ENCODE results near the gene CYREN.
A peak's percentile ranks its signal among the peaks of the same experiment; 100 is the strongest.
"Not testable (repeated sequence)": the region's sequence is repeated elsewhere in the genome, so short reads cannot be mapped to it uniquely, and the experiment has no call there.

Gene CYREN

GRCh38 chr7:135158141-135158655 lies 12.3 kb downstream of the CYREN start:
- DNase-seq = no peak

- no peak for DNase-seq
Measured at GRCh38 chr7:135156290-135156689, 14.2 kb downstream of the CYREN start.

GRCh38 chr7:135154734-135155133 lies 15.8 kb downstream of the CYREN start:
- no peak for DNase-seq

GRCh38 chr7:135152442-135152841 lies 18.1 kb downstream of the CYREN start:
- DNase-seq = no peak

- no peak for DNase-seq
Measured at GRCh38 chr7:135151533-135151932, 19.0 kb downstream of the CYREN start.

GRCh38 chr7:135151132-135151531 lies 19.4 kb downstream of the CYREN start:
- DNase-seq = no peak

GRCh38 chr7:135150072-135150782 lies 20.3 kb downstream of the CYREN start:
- DNase-seq = no peak

GRCh38 chr7:135147899-135148721 lies 22.4 kb downstream of the CYREN start, which contains the start of gene TMEM140:
Gene TMEM140, plus strand, starts transcription at chr7:135148072. Its CDS starts 16,370 bp downstream, at chr7:135164442.
- DNase-seq = no peak

GRCh38 chr7:135147341-135147898 lies 23.1 kb downstream of the CYREN start:
- no peak for DNase-seq

GRCh38 chr7:135143885-135144668 lies 26.4 kb downstream of the CYREN start:
- no peak for DNase-seq

- DNase-seq = no peak
Measured at GRCh38 chr7:135129579-135129978, 40.9 kb downstream of the CYREN start.

GRCh38 chr7:135128931-135129330 lies 41.6 kb downstream of the CYREN start:
- no peak for DNase-seq

- not testable (repeated sequence) for DNase-seq
Measured at GRCh38 chr7:135124631-135125030, 45.9 kb downstream of the CYREN start.

- DNase-seq = no peak
Measured at GRCh38 chr7:135121868-135122267, 48.6 kb downstream of the CYREN start.

GRCh38 chr7:135117096-135117495 lies 53.4 kb downstream of the CYREN start:
- DNase-seq = peak; percentile 33

All from NCI-H1048 (cell line).